ENCODE data around the gene PRKCZ.

The PRKCZ gene

GRCh38 chr1:2232255-2232915 lies 182.2 kb downstream of the PRKCZ start:
- H3K4me3 ChIP-seq (replicated peaks in 1 of 2; ENCODE audit: low read depth in 2 of 2, low read length in 2 of 2): peak overlapping the region; percentile 75 to 89
- DNase-seq (ENCODE audit: low read depth in 2 of 2): no peak
- no peak for TF ChIP-seq CTCF (IDR thresholded peaks at IDR 0.05; ENCODE audit: low read depth, low read length)

DNA sequence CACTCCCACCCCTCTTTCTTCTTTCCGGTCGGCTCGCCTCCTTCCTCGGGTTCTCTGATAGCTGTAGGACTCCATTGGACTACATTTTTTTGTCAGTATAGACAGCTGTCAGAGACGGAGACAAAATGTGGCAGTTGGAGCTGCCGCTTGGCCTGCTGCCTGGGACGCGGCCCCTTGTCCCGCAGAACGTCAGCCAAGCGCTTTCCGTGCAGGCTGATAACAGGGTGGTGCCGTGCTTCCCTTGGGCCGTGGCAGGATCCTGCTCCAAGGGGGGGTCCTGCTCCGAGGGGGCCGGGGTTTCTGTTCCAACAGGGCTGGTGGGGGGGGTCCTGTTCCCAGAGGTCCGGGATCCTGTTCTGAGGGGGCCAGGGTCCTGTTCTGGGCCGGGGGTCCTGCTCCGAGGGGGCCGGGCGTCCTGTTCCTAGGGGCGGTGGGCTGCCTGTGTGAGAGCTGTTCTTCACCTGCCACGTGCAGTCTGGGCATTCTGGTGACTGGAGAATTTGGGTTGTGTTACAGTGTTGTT lies 182.8 kb downstream of the PRKCZ start:
- no peak for TF ChIP-seq CTCF (IDR thresholded peaks at IDR 0.05; ENCODE audit: low read depth, low read length)
- DNase-seq (ENCODE audit: low read depth in 2 of 2): peak in 1 of 2 donors; percentile 15
- H3K4me3 ChIP-seq (replicated peaks in 1 of 2; ENCODE audit: low read depth in 2 of 2, low read length in 2 of 2): peak overlapping the region; percentile 75 to 89

DNA sequence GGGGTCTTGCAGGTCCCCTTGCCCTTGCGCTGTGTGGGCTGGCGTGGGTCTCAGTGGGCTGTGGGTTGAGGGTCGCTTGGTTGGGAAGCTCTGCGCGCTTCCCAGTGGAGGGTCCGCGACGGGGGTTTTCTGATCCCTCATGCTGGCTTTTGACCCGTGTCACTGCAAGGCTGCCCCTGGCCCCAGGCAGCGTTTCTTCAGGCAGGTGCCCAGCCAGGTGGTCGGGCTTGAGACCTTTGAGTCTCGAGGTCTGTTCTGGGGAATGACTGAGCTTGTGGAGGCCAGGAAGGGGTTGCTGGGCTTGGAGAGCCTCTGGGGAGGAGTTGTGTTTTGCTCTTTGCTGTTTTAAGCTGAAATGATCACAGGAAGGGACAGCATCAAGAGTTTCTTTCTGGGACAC lies 183.3 kb downstream of the PRKCZ start:
- DNase-seq (ENCODE audit: low read depth in 2 of 2): peak in 1 of 2 donors; percentile 35
- H3K4me3 ChIP-seq (replicated peaks in 1 of 2; ENCODE audit: low read depth in 2 of 2, low read length in 2 of 2): peak overlapping the region; percentile 75 to 89
- TF ChIP-seq CTCF (IDR thresholded peaks at IDR 0.05; ENCODE audit: low read depth, low read length): no peak

- DNase-seq (ENCODE audit: low read depth in 2 of 2): peak; percentile 96 to 99
- no peak for TF ChIP-seq CTCF (IDR thresholded peaks at IDR 0.05; ENCODE audit: low read depth, low read length)
- peak overlapping the region; percentile 75 to 89 for H3K4me3 ChIP-seq (replicated peaks in 1 of 2; ENCODE audit: low read depth in 2 of 2, low read length in 2 of 2)
Observed at GRCh38 chr1:2233997-2234761, 184.0 kb downstream of the PRKCZ start.

- H3K4me3 ChIP-seq (replicated peaks in 1 of 2; ENCODE audit: low read depth in 2 of 2, low read length in 2 of 2): peak overlapping the region in 1 of 2 donors; percentile 21
- TF ChIP-seq CTCF (IDR thresholded peaks at IDR 0.05; ENCODE audit: low read depth, low read length): no peak
- DNase-seq (ENCODE audit: low read depth in 2 of 2): no peak
Observed at GRCh38 chr1:2234762-2235113, 184.5 kb downstream of the PRKCZ start.
